Measurements from ENCODE around the gene TMEM95.

The TMEM95 gene, protein sequence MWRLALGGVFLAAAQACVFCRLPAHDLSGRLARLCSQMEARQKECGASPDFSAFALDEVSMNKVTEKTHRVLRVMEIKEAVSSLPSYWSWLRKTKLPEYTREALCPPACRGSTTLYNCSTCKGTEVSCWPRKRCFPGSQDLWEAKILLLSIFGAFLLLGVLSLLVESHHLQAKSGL

DNA sequence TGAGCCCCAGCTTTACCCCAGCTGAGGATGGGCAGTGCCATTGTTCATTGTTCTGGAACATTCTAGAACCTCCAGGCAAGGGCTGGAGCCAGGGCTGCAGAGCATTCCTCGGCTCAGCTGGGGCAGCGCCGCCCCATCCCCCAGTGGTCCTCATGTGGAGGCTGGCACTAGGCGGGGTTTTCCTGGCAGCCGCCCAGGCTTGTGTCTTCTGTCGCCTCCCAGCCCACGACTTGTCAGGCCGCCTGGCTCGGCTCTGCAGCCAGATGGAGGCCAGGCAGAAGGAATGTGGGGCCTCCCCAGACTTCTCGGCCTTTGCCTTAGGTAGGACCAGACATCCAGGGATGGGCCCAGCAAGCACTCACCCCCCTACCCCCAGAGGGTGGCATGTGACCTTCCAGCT, at the start of gene TMEM95:
TMEM95 (plus strand) TSS at position 104 of the 400 bp plus-strand sequence; CDS start at position 153, 49 bp downstream.
- no peak for DNase-seq

DNA sequence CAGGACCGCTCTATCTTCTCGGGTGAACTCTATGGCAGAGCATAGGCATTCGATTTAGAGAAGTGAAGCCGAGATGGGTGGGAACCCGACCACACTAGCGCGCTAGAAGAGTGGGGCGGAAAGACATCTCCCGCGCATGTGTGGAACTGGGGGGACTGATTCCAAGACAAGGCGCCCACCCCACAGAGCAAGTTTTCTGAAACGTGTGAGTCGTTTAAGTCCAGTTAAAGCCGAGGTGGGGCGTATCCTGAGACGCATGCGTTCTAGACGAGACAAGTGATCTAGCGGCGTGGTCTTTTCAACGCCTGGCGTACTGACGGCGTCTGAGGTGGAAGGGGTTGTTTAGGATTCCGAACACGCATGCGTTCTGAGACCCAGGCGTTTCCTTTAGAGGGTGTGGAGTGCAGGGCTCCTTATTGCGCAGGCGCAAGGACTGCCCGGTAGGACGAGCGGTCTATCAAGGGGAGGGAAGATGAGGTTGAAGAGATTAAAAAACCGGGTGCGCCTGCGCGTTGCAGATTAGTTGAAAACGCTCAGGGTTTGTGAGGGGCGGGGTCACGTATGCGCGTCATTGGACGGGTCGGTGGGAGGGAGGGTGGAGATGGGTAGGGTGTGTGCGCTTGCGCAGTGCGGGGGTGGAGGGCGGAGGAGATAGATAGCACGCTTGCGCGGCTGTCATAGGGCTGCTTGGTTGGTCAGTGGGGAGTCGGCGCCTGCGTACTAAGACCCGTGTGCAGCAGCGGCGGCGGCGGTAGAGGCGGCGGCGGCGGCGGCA, 47.9 kb upstream of the TMEM95 start, which contains the start of gene EIF5A:
EIF5A (plus strand) TSS at position 718 of the 775 bp plus-strand sequence. CDS start 2,008 bp downstream, outside the sequence.
- DNase-seq = peak; percentile 100

DNA sequence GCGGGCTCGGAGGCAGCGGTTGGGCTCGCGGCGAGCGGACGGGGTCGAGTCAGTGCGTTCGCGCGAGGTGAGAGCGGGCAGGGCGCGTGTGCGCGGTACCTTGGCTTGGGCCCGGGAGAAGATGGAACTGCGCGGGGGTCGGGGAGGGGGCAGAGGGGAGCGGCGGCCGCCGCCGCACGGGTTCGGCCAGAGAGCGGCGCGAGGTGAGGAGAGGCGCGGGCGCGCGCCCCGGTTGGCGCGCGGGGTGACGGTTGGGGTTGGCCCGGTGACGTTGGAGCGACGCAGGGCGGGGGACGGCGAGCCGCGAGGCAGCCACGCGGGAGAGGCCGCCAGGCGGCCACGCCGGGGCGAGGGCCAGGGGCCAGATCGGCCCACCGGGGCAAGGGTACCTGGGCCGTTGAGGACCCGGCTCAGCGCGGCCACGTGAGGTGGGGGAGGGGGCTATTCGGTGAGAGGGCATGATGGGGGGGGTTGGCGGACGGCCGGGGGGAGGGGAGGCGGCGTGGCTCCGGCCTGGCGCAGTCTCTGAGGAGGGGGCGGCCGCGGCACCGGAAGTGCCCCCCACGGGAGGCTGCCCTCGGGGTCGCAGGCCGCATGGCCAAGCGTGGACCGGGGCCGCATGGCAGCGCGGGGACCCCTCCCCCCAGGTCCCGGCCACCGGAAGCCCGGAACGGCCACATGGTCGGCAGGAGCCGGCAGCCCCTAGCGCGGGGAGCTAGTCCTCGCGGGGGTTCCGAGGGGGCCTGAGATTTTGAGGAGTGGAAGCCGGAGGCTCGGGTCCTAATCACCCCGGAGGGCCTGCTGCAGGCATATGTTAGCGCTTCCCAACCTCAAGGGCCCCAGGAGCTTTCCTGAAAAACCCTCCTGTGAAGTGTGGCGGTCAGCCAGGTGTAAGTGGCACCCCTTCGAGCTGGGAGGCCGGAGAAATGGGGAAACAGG, 47.0 kb upstream of the TMEM95 start:
- DNase-seq = peak; percentile 57

GRCh38 chr17:7308625-7309433, 46.1 kb upstream of the TMEM95 start:
- peak; percentile 89 for DNase-seq

GRCh38 chr17:7309628-7310027, 45.3 kb upstream of the TMEM95 start:
- no peak for DNase-seq

DNA sequence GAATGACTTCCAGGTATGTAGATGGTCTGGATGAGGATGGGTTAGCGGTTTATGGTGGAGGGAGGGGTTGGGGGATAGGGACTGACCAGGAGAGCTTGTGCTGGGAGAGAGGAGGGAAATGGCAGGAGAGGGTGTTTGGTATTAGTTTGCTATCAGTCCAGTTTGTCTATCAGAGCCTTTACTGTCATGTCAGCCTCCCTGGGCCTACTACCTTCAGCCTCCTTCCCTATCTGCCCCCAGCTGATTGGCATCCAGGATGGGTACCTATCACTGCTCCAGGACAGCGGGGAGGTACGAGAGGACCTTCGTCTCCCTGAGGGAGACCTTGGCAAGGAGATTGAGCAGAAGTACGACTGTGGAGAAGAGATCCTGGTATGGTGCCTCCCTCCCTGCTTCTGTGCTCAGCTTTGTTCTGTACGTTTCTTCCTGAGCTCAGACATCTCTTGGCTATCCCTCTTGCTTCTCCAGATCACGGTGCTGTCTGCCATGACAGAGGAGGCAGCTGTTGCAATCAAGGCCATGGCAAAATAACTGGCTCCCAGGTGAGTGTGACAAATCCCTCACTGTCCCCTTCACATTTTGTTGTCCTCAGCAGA, 43.7 kb upstream of the TMEM95 start:
- no peak for DNase-seq

DNA sequence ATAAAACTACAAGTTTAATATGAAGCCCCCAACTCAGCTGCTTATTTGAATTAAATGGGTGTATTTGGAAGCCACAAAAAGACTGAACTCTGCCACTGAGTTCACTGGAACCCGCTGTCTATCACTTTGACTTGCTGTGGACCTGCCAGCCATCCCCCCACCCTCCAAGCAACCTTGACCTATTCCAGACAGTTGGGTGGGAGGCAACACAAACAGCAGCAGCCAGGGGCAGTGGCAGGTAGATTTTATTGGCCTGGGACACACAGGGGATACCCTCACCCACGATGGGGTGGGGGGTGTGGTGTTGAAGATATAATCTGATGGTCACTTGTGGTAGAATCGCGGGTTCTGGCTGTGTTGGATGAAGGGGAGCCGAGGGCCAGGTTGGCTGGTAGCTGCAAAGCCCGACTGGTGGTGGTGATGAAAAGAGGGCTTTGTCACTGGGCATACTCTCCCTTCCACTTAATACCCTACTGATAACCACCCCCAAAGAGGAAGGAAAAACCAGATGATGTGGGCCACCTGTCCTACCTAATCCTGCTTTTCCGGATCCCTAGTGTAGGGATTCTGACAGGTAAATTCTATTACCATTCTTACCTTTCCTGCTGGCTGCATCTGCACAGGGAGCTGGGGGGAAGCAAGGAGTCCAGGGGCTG, 42.4 kb upstream of the TMEM95 start:
- DNase-seq = no peak

GRCh38 chr17:7313088-7313889, 41.7 kb upstream of the TMEM95 start:
- DNase-seq = no peak

DNA sequence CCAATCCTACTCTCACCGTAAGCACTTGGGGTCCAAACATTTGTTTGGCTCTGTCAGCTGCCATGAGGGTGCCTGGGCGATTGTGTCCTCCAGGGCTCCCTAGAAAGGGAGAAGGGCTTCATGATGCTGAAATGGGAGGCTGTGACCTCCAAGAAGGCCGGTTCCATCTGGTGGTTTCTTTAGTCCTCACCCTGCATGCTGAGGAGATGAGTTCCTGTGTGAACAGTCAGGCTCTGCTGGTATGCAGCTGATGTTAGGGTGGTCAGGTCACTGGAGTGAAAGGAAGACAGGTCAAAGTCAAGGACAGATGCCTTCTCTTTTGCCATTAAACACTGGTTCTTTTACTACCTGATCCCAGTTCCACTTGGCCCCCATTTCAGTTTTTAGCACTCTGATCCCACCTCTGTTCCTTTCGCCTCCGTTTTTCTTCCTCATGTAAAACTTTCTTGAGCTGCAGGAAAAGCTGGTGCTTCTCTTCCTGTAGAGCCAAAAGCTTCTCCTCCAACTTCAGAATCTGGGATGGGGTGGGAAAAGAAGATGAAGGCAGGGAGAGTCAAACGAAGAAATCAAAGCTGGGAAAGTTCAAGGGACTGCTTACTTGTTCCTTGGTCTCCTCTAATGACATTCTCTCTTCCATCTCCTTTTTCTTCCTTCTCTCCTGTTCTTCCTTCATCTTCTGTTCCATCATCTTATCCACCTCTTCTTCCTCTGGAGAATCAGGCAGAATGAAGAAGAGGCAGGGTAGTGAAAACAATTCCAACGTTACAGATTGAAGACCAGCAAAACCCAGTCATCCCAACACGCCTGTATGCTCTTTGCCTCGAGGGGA, 40.9 kb upstream of the TMEM95 start:
- no peak for DNase-seq

DNA sequence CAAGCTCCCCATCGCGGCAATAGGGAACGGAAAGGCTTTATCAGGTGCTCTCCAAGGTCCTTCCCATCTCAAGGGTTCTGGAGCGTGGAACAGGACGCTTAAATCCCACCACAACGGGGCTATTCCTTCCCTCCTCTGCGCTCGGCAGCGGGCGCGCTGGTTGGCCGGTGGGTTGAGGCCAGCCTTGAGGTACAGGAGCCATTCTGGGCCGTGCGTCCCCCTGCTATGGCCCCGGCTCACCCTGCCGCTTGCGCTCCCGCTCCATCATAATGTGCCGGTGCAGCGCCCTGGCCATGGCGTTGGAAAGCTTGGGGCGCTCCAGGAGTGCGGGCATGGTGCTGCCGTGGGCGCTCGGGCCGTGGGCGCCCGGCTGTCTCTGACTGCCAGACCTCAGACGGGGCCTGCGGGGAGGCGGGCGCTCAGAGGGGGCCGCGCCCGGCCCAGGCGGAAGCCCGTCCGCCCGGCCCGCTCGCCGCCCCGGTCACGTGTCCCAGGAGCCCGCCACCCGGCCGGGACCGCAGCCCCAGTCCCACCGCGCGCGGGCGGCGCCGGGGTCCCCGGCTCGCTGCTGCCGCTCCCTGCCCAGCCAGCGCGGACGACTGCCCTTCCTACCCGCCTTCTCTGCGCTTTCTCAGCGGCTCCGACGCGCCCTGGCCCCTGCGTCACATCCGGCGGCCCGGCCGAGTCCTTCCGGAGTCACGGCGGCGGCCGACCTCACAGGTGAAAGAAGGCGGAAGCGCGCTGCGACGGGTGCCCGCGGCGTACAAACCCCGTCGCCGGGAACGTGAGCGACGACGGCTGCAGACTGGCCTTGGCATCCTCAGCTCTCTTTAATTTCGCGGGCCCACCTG, 40.0 kb upstream of the TMEM95 start, which contains the start of gene GPS2:
GPS2 (minus strand) TSS at position 642 of the 851 bp plus-strand sequence; CDS start at position 334, 308 bp downstream.
- peak; percentile 94 for DNase-seq

- DNase-seq = no peak
Observed at GRCh38 chr17:7315570-7316235, 39.3 kb upstream of the TMEM95 start.

- no peak for DNase-seq
Observed at GRCh38 chr17:7317161-7317803, 37.7 kb upstream of the TMEM95 start.

- DNase-seq = no peak
Observed at GRCh38 chr17:7318121-7318860, 36.7 kb upstream of the TMEM95 start.

DNA sequence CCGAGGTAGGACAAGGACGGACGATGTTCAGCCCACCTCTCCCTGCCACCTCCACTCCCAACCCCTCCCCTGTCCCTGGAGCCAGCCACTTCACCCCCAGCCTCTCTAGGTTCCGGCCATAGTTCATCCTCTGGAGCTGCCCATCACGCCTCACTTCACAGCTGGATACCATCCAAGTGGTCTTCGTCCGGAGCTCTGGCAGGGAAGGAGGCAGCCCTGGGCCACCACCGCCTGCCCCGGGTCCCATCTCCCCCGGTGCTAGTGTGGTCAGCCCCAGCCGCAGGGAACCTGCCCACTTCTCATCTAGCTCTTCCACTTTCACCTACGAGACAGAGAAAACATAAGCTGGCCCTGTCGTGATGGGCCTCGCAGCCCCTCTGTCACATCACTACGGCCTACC, 33.5 kb upstream of the TMEM95 start:
- no peak for DNase-seq

DNA sequence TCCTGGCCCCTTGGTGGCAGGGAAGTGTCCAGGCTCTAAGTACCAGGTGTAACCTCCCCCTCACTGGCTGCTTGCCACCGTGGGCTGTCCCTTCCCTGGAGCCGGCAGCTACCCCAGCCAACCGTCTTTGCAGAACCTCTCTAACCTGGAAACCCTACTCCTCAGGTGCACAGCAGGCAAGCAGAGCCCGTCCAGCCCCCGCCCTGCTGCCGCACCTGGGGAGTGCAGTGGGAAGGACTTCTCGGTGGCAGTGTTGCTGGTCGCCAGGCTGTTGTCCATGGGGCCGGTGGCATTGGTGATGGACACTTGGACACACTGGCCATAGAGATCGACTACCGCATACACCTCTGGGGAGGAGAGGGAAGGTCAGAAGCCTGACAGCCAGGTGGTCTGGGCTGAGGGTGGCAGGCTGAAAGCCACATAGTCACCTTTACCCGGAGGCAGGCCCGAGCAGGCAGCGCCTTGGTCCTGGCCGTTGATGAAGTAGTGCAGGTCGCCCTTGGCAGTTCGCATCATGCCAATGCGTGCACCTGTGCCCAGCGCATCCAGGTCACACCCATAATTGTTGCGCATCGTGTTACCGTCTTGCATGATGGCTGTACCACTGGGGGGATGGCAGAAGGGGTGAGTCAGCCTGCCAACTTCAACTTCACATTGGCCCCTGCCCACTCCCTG, 32.3 kb upstream of the TMEM95 start:
- DNase-seq = no peak

Data from CD4-positive, alpha-beta T cell treated with Interleukin-6 for 4 hours (primary cell).